HepG2 (cell line): Measurements from ENCODE around the gene CIAPIN1.

Source experiments
- CTCF ChIP-seq: sonication (generic); formaldehyde crosslinking; IDR thresholded peaks from 2 replicates; pipeline ENCODE4 v1.5.0; 2020; ENCODE audit warnings: mild to moderate bottlenecking, missing genetic modification reagents, moderate library complexity
- RBFOX2 ChIP-seq: fragments of 200-400 bp; formaldehyde crosslinking; IDR thresholded peaks from 2 replicates; pipeline ENCODE4 v1.6.1; 2017; ENCODE audit warnings: low read depth, mild to moderate bottlenecking, low read length
- ZBTB1 ChIP-seq: sonication (generic); formaldehyde crosslinking; IDR thresholded peaks from 2 replicates; pipeline ENCODE4 v1.4.0; 2020; ENCODE audit warnings: missing genetic modification reagents, borderline replicate concordance

GRCh38 chr16:57409065-57409464, 38.1 kb downstream of the CIAPIN1 start:
- TF ChIP-seq CTCF (CRISPR knock-in tag) = no peak
- TF ChIP-seq ZBTB1 (CRISPR knock-in tag) = no peak
- no peak for TF ChIP-seq RBFOX2
